Measurements from ENCODE around the gene CYTH1.

CYTH1 gene

GRCh38 chr17:78793415-78793814 lies 11.3 kb upstream of the CYTH1 start:
- Histone ChIP-seq H3K4me3 (ENCODE audit: insufficient read length, low read depth) (no peak overlapping the region), H3K9me3 (ENCODE audit: insufficient read depth, low read length) (no peaks in the 10 kb centered on the region), H3K27me3 (ENCODE audit: insufficient read depth, insufficient read length) (no peaks in the 10 kb centered on the region), H3K36me3 (ENCODE audit: insufficient read depth, insufficient read length, low read length) (peaks cover 71% of the 10 kb centered on the region), H3K9ac (ENCODE audit: insufficient read length, low read depth) (no peak overlapping the region), H3K4me1 (ENCODE audit: insufficient read depth, insufficient read length) (peaks cover 6% of the 10 kb centered on the region)
- TF ChIP-seq ZNF274 (IDR thresholded peaks at IDR 0.05; ENCODE audit: low read depth, low read length), result no peak
- TF ChIP-seq YY1 (IDR thresholded peaks at IDR 0.05; ENCODE audit: insufficient read depth, insufficient read length), result no peak
- no peak for TF ChIP-seq SUZ12 (IDR thresholded peaks at IDR 0.05; ENCODE audit: extremely low read depth, insufficient read depth, insufficient read length)
- DNase-seq (ENCODE audit: low read depth, low spot score), result no peak

GRCh38 chr17:78791840-78792709 lies 10.0 kb upstream of the CYTH1 start:
- H3K4me3 ChIP-seq (ENCODE audit: insufficient read length, low read depth), result no peak overlapping the region
- peaks cover 59% of the 10 kb centered on the region for H3K36me3 ChIP-seq (ENCODE audit: insufficient read depth, insufficient read length, low read length)
- no peak for DNase-seq (ENCODE audit: low read depth, low spot score)
- no peaks in the 10 kb centered on the region for H3K27me3 ChIP-seq (ENCODE audit: insufficient read depth, insufficient read length)
- H3K9me3 ChIP-seq (ENCODE audit: insufficient read depth, low read length), result no peaks in the 10 kb centered on the region
- no peak overlapping the region for H3K9ac ChIP-seq (ENCODE audit: insufficient read length, low read depth)
- TF ChIP-seq ZNF274 (IDR thresholded peaks at IDR 0.05; ENCODE audit: low read depth, low read length) (no peak), SUZ12 (IDR thresholded peaks at IDR 0.05; ENCODE audit: extremely low read depth, insufficient read depth, insufficient read length) (no peak), YY1 (IDR thresholded peaks at IDR 0.05; ENCODE audit: insufficient read depth, insufficient read length) (no peak)
- H3K4me1 ChIP-seq (ENCODE audit: insufficient read depth, insufficient read length), result peaks cover 8% of the 10 kb centered on the region

- no peak overlapping the region for H3K9ac ChIP-seq (ENCODE audit: insufficient read length, low read depth)
- no peak for DNase-seq (ENCODE audit: low read depth, low spot score)
- H3K4me3 ChIP-seq (ENCODE audit: insufficient read length, low read depth), result no peak overlapping the region
- peaks cover 10% of the 10 kb centered on the region for H3K4me1 ChIP-seq (ENCODE audit: insufficient read depth, insufficient read length)
- no peaks in the 10 kb centered on the region for H3K9me3 ChIP-seq (ENCODE audit: insufficient read depth, low read length)
- no peak for TF ChIP-seq ZNF274 (IDR thresholded peaks at IDR 0.05; ENCODE audit: low read depth, low read length)
- no peak for TF ChIP-seq SUZ12 (IDR thresholded peaks at IDR 0.05; ENCODE audit: extremely low read depth, insufficient read depth, insufficient read length)
- no peak for TF ChIP-seq YY1 (IDR thresholded peaks at IDR 0.05; ENCODE audit: insufficient read depth, insufficient read length)
- H3K36me3 ChIP-seq (ENCODE audit: insufficient read depth, insufficient read length, low read length), result peaks cover 44% of the 10 kb centered on the region
- no peaks in the 10 kb centered on the region for H3K27me3 ChIP-seq (ENCODE audit: insufficient read depth, insufficient read length)
Observed at GRCh38 chr17:78790552-78790951, 8.5 kb upstream of the CYTH1 start.

GRCh38 chr17:78789663-78790181 lies 7.6 kb upstream of the CYTH1 start:
- peaks cover 10% of the 10 kb centered on the region for H3K4me1 ChIP-seq (ENCODE audit: insufficient read depth, insufficient read length)
- H3K27me3 ChIP-seq (ENCODE audit: insufficient read depth, insufficient read length), result no peaks in the 10 kb centered on the region
- H3K4me3 ChIP-seq (ENCODE audit: insufficient read length, low read depth), result no peak overlapping the region
- peak overlapping the region; percentile 11 for H3K9ac ChIP-seq (ENCODE audit: insufficient read length, low read depth)
- H3K36me3 ChIP-seq (ENCODE audit: insufficient read depth, insufficient read length, low read length), result peaks cover 37% of the 10 kb centered on the region
- no peak for TF ChIP-seq ZNF274 (IDR thresholded peaks at IDR 0.05; ENCODE audit: low read depth, low read length)
- no peak for DNase-seq (ENCODE audit: low read depth, low spot score)
- H3K9me3 ChIP-seq (ENCODE audit: insufficient read depth, low read length), result no peaks in the 10 kb centered on the region

DNA sequence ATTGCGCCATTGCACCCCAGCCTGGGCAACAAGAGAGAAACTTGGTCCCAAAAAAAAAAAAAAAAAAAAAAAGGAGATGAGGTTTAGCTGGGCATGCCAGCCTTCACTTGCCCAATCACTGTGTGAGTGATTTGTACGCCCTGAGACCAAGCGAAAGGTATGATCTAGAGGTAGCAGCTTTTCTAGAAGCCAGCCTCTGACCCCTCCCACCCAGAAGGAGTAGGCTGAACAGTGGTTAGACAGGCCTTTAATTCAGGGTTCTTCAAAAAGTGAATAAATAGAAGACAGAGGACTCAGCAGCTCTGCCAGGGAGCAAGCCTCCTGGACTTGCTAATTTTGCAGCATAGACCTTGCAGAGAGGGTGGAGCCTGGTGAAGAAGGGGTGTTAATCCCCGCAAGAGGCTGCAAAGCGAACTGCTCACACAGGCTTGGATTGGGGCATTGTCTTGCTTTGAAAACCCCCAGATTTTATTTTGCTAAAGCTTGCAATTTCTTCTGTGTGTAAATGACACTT lies 7.1 kb upstream of the CYTH1 start:
- H3K27me3 ChIP-seq (ENCODE audit: insufficient read depth, insufficient read length), result no peaks in the 10 kb centered on the region
- TF ChIP-seq YY1 (IDR thresholded peaks at IDR 0.05; ENCODE audit: insufficient read depth, insufficient read length), result no peak
- peaks cover 10% of the 10 kb centered on the region for H3K4me1 ChIP-seq (ENCODE audit: insufficient read depth, insufficient read length)
- no peaks in the 10 kb centered on the region for H3K9me3 ChIP-seq (ENCODE audit: insufficient read depth, low read length)
- DNase-seq (ENCODE audit: low read depth, low spot score), result no peak
- H3K4me3 ChIP-seq (ENCODE audit: insufficient read length, low read depth), result no peak overlapping the region
- H3K36me3 ChIP-seq (ENCODE audit: insufficient read depth, insufficient read length, low read length), result peaks cover 33% of the 10 kb centered on the region
- H3K9ac ChIP-seq (ENCODE audit: insufficient read length, low read depth), result no peak overlapping the region

DNA sequence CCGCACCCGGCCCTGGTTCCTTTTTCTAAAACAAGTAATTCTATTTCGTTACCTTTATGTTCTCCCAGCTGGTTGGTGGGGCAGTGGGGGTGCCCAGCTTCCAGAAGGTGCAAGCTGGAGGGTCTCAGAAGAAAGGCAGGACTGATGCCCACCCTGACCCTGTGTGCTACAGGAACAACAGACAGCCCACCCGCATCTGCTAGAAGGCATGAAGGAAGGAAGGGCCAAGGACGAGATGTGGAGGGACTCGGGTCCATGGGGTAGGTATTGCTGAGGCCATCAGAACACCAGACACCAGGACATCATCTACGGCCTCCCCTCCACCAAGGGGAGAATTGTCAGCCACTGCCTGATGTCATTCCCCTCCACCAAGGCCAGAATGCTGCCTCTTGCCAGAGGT lies 6.4 kb upstream of the CYTH1 start:
- H3K9me3 ChIP-seq (ENCODE audit: insufficient read depth, low read length), result no peaks in the 10 kb centered on the region
- peaks cover 25% of the 10 kb centered on the region for H3K36me3 ChIP-seq (ENCODE audit: insufficient read depth, insufficient read length, low read length)
- no peak for DNase-seq (ENCODE audit: low read depth, low spot score)
- H3K4me3 ChIP-seq (ENCODE audit: insufficient read length, low read depth), result no peak overlapping the region
- TF ChIP-seq SUZ12 (IDR thresholded peaks at IDR 0.05; ENCODE audit: extremely low read depth, insufficient read depth, insufficient read length) (no peak), ZNF274 (IDR thresholded peaks at IDR 0.05; ENCODE audit: low read depth, low read length) (no peak), YY1 (IDR thresholded peaks at IDR 0.05; ENCODE audit: insufficient read depth, insufficient read length) (no peak)
- peaks cover 10% of the 10 kb centered on the region for H3K4me1 ChIP-seq (ENCODE audit: insufficient read depth, insufficient read length)
- H3K9ac ChIP-seq (ENCODE audit: insufficient read length, low read depth), result no peak overlapping the region
- H3K27me3 ChIP-seq (ENCODE audit: insufficient read depth, insufficient read length), result no peaks in the 10 kb centered on the region

- Histone ChIP-seq H3K9ac (ENCODE audit: insufficient read length, low read depth) (no peak overlapping the region), H3K27me3 (ENCODE audit: insufficient read depth, insufficient read length) (no peaks in the 10 kb centered on the region), H3K9me3 (ENCODE audit: insufficient read depth, low read length) (no peaks in the 10 kb centered on the region), H3K4me1 (ENCODE audit: insufficient read depth, insufficient read length) (peaks cover 10% of the 10 kb centered on the region), H3K36me3 (ENCODE audit: insufficient read depth, insufficient read length, low read length) (peaks cover 18% of the 10 kb centered on the region), H3K4me3 (ENCODE audit: insufficient read length, low read depth) (no peak overlapping the region)
- TF ChIP-seq SUZ12 (IDR thresholded peaks at IDR 0.05; ENCODE audit: extremely low read depth, insufficient read depth, insufficient read length) (no peak), ZNF274 (IDR thresholded peaks at IDR 0.05; ENCODE audit: low read depth, low read length) (no peak), YY1 (IDR thresholded peaks at IDR 0.05; ENCODE audit: insufficient read depth, insufficient read length) (no peak)
- DNase-seq (ENCODE audit: low read depth, low spot score), result no peak
Observed at GRCh38 chr17:78787444-78787843, 5.4 kb upstream of the CYTH1 start.
